Right atrium auricular region (tissue), 2 donors: ENCODE data around the gene COX11. TPM values are rescaled to one million over a fixed set of nuclear protein-coding genes. Genes with fewer than 3 reads are reported as not detected.
A peak's percentile ranks its signal among the peaks of the same experiment; 100 is the strongest.

Source experiments
- DNase-seq: peaks from one replicate; pipeline ENCODE4 v3.0.0-alpha.2; 2019; ENCODE audit warnings: low spot score
- H3K27ac ChIP-seq, 2 donors: fragments of 200-600 bp; sonication (generic); 1 replicate in 1 of 2; 2 replicates in 1 of 2; pipeline ENCODE4 v1.5.1; 2016 to 2019
- H3K27me3 ChIP-seq, 2 donors: fragments of 200-600 bp; sonication (generic); one replicate each; pipeline versions ENCODE4 v1.5.1 to v1.6.0; 2017 to 2019
- H3K36me3 ChIP-seq: fragments of 200-600 bp; sonication (generic); one replicate; pipeline ENCODE4 v1.5.1; 2016
- H3K4me1 ChIP-seq, 2 donors: fragments of 200-600 bp; sonication (generic); one replicate each; pipeline versions ENCODE4 v1.5.1 to v1.6.0; 2017 to 2019
- H3K4me3 ChIP-seq, 2 donors: fragments of 200-600 bp; sonication (generic); 1 replicate in 1 of 2; 2 replicates in 1 of 2; pipeline ENCODE4 v1.5.1; 2017 to 2019; ENCODE audit warnings: mild to moderate bottlenecking in 1 of 2, moderate library complexity in 1 of 2
- H3K9me3 ChIP-seq, 2 donors: fragments of 200-600 bp; sonication (generic); one replicate each; pipeline ENCODE4 v1.5.1; 2019
- CTCF ChIP-seq, 2 donors: fragments of 200-600 bp; sonication (generic); IDR thresholded peaks; one replicate each; pipeline ENCODE4 v1.5.1; 2019; ENCODE audit warnings: antibody characterized with exemption in 2 of 2
- total RNA-seq, 2 donors: library from RNA; depleted of rRNA; stranded (reverse); fragments of >200 nt; gene quantifications; one replicate each; pipeline ENCODE4 v1.1.0, GENCODE V29; 2016

COX11 gene
- total RNA-seq, 2 donors from 2014 or later, result 57.1 to 75.3 TPM

DNA sequence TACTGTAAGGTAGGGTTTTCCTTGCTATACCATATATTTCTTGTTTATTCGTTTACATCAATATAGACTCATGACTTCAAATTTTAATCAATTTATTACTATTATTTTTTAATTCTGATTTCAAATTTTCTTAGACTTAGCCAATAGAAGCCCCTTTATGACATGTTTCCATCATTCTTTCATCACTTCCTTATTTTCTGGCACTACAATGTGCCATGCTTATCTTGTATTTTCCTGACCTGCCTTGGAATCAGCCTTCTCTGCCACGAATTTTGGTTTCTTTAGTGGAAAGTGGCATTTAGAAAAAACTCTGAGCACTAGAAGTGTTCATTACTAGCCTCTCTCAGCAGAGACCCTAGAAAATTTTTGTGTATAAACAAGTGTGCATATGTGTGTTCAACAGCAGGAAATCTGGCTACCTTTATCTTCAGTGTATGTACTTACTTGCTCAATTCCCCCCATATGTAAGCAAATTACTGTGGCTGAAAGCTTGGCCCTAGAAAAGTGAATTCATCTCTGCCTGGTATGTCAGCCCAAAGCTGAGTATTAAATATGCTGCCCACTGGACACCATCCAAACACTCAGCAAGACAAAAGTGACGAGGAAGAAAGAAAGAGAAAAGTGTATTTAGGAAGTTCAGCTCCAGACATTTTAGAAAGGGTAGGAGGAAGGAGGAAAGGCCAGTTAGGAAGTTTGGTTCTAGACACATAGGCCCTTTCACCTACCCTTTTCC, 4.1 kb upstream of the COX11 start:
- no peaks in the 10 kb centered on the region for H3K27me3 ChIP-seq
- TF ChIP-seq CTCF (IDR thresholded peaks at IDR 0.05), result no peak
- H3K4me3 ChIP-seq, result no peak overlapping the region
- no peak overlapping the region for H3K27ac ChIP-seq
- peaks cover 0 to 9% of the 10 kb centered on the region in 2 donors for H3K4me1 ChIP-seq
- H3K36me3 ChIP-seq, result no peaks in the 10 kb centered on the region
- no peak for DNase-seq
- H3K9me3 ChIP-seq, result no peaks in the 10 kb centered on the region

GRCh38 chr17:54971901-54972300, 3.4 kb upstream of the COX11 start:
- no peak overlapping the region for H3K27ac ChIP-seq
- no peak for DNase-seq
- H3K9me3 ChIP-seq, result no peaks in the 10 kb centered on the region
- no peaks in the 10 kb centered on the region for H3K36me3 ChIP-seq
- TF ChIP-seq CTCF (IDR thresholded peaks at IDR 0.05), result no peak
- peaks cover 0 to 15% of the 10 kb centered on the region in 2 donors for H3K4me1 ChIP-seq
- no peaks in the 10 kb centered on the region for H3K27me3 ChIP-seq
- H3K4me3 ChIP-seq, result no peak overlapping the region

GRCh38 chr17:54971147-54971546, 2.7 kb upstream of the COX11 start:
- DNase-seq, result no peak
- H3K4me1 ChIP-seq, result peaks cover 0 to 23% of the 10 kb centered on the region in 2 donors
- TF ChIP-seq CTCF (IDR thresholded peaks at IDR 0.05), result no peak
- no peaks in the 10 kb centered on the region for H3K9me3 ChIP-seq
- H3K27ac ChIP-seq, result no peak overlapping the region
- H3K36me3 ChIP-seq, result no peaks in the 10 kb centered on the region
- no peak overlapping the region for H3K4me3 ChIP-seq
- H3K27me3 ChIP-seq, result no peaks in the 10 kb centered on the region

DNA sequence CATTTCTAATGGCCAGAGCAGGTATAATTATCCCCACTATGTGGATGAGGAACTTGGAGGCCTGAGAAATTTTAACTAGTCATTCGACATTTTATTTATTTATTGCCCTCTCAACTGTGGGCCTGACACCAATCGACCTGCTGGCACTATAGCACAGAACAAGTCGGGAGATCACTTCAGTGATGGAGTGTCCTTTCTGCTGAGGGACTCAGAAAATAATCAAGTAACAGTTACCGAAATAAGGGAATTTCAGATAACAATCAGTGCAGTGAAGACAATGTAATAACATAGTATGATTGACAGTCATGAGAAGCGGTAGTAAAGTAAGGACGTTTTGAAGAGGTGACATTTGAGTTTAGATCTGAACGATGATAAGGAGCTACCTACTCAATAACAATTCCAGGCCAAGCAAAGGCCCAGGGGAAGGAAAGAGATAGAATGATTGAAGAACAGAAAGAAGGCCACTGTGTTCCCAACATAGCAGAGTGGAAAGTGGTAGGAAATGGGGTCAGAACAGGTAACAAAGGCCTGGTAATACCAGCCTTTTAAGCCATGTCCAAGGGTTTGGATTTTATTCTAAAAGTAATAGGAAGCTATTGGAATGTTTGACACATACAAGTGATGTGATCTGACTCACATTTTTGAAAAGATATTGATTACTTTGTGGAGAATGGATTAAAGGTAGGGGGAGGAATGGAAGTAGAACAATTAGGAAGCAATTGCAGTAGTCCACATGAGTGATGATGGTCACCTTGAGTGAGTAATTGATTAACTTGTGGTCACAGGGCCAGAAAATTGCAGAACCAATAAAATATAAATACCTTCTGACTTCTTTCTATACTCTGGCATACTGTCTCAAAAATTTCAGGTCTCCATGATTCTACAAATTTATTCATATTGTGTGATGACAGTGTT, 1.5 kb upstream of the COX11 start:
- Histone ChIP-seq H3K36me3 (peaks cover 2% of the 10 kb centered on the region), H3K27ac (peak overlapping the region; percentile 90 to 94), H3K4me3 (peak overlapping the region; percentile 83 to 94), H3K4me1 (peaks cover 0 to 25% of the 10 kb centered on the region in 2 donors), H3K9me3 (no peaks in the 10 kb centered on the region), H3K27me3 (no peaks in the 10 kb centered on the region)
- no peak for DNase-seq
- no peak for TF ChIP-seq CTCF (IDR thresholded peaks at IDR 0.05)

DNA sequence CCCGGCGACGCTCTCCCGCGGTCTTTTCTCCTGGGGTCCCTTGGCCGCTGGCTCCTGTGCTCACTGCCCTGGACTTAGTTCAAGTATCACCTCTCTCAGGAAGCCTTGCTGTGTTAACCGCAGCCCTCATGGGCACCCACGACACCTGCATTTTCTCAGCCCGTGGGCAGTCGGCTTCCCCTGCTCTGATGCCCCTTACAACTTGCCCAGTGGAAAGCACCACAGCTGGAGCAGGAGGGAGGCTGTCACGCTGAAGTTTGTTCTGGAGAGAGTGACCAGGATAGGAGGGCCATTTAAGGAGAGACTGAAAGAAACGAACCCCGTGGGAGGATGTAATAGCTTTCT, 506 bp upstream of the COX11 start:
- H3K36me3 ChIP-seq, result peaks cover 12% of the 10 kb centered on the region
- no peaks in the 10 kb centered on the region for H3K27me3 ChIP-seq
- no peak for TF ChIP-seq CTCF (IDR thresholded peaks at IDR 0.05)
- no peak for DNase-seq
- H3K4me3 ChIP-seq, result peak overlapping the region; percentile 83 to 94
- H3K9me3 ChIP-seq, result no peaks in the 10 kb centered on the region
- peaks cover 0 to 25% of the 10 kb centered on the region in 2 donors for H3K4me1 ChIP-seq
- H3K27ac ChIP-seq, result peak overlapping the region; percentile 90 to 94
